OCI-LY7 (cell line): Measurements from ENCODE around the gene EHBP1. TPM values are rescaled to one million over a fixed set of nuclear protein-coding genes. Genes with fewer than 3 reads are reported as not detected.

Experiments used
- BruUV-seq: library from RNA; stranded (reverse); fragments of 400-500 nt; replicated peaks from 2 replicates; lab custom pipeline; 2021; lab: Mats Ljungman, UMichigan
- CTCF ChIA-PET: fragments of 300-600 bp; sonication (Branson Sonifier 250); formaldehyde crosslinking; loops from one replicate; lab custom pipeline; 2022; ENCODE audit warnings: antibody characterized with exemption; ENCODE audit not compliant: unreplicated experiment; lab: Charles Lee
- POLR2A ChIA-PET: fragments of 300-600 bp; sonication (Branson Sonifier 250); formaldehyde crosslinking; loops from one replicate; lab custom pipeline; 2022; ENCODE audit warnings: antibody characterized with exemption; lab: Charles Lee
- DNase-seq: peaks from one replicate; pipeline ENCODE4 v3.0.0-alpha.2; 2015; ENCODE audit warnings: low spot score
- H2AFZ ChIP-seq: fragments of 200-600 bp; sonication (generic), shearing (Covaris generic); 2 replicates; pipeline ENCODE4 v1.6.1; 2014; ENCODE audit warnings: mild to moderate bottlenecking, antibody characterized with exemption, low read length, moderate library complexity
- H3K27ac ChIP-seq: fragments of 200-600 bp; sonication (generic); 2 replicates; pipeline ENCODE4 v1.5.1; 2014; ENCODE audit warnings: mixed run types, low read depth, mild to moderate bottlenecking, moderate library complexity, low read length, inconsistent platforms; ENCODE audit not compliant: poor library complexity, severe bottlenecking
- H3K36me3 ChIP-seq: fragments of 200-600 bp; sonication (generic); 2 replicates; pipeline ENCODE4 v1.6.1; 2014; ENCODE audit warnings: mild to moderate bottlenecking, antibody characterized with exemption, low read length, moderate library complexity, mixed read lengths; ENCODE audit not compliant: insufficient read depth
- H3K4me1 ChIP-seq: fragments of 200-600 bp; sonication (generic); 2 replicates; pipeline ENCODE4 v1.5.1; 2014; ENCODE audit warnings: mild to moderate bottlenecking, low read length; ENCODE audit not compliant: insufficient read depth, poor library complexity, severe bottlenecking
- H3K4me2 ChIP-seq: fragments of 200-600 bp; sonication (generic); 2 replicates; pipeline ENCODE4 v1.6.1; 2014; ENCODE audit warnings: mild to moderate bottlenecking, low read length
- H3K4me3 ChIP-seq: fragments of 200-600 bp; sonication (generic); 2 replicates; pipeline ENCODE4 v1.5.1; 2014; ENCODE audit warnings: mild to moderate bottlenecking, low read depth, low read length; ENCODE audit not compliant: poor library complexity, severe bottlenecking
- H3K79me2 ChIP-seq: fragments of 200-600 bp; sonication (generic); 2 replicates; pipeline ENCODE4 v1.6.1; 2016; ENCODE audit warnings: low read depth, mild to moderate bottlenecking, low read length, moderate library complexity, mixed read lengths; ENCODE audit not compliant: insufficient read depth
- H3K9me2 ChIP-seq: fragments of 200-600 bp; sonication (generic); 2 replicates; pipeline ENCODE4 v1.6.1; 2016; ENCODE audit warnings: mild to moderate bottlenecking, low read length, mixed read lengths; ENCODE audit not compliant: insufficient read depth
- H3K9me3 ChIP-seq: fragments of 200-600 bp; sonication (generic); 2 replicates; pipeline ENCODE4 v1.6.1; 2014; ENCODE audit warnings: mild to moderate bottlenecking, mixed run types, low read length, mixed read lengths
- H4K20me1 ChIP-seq: fragments of 200-600 bp; sonication (generic); 2 replicates; pipeline ENCODE4 v1.6.1; 2014; ENCODE audit warnings: mild to moderate bottlenecking, antibody characterized with exemption, low read length, moderate library complexity, mixed read lengths; ENCODE audit not compliant: insufficient read depth
- EZH2phosphoT487 ChIP-seq: fragments of 200-600 bp; sonication (generic); IDR thresholded peaks from 2 replicates; pipeline ENCODE4 v1.6.1; 2018; ENCODE audit warnings: low read depth, borderline replicate concordance, mild to moderate bottlenecking, mixed run types, antibody characterized with exemption, low read length, moderate library complexity, mixed read lengths
- intact Hi-C: fragments of 100-400 bp; cut with micrococcal nuclease; formaldehyde crosslinking; loops from one replicate; pipeline ENCODE4 v1.10.0; 2022; ENCODE audit not compliant: unreplicated experiment
- total RNA-seq, 2 experiments: library from RNA; depleted of rRNA in 1 of 2; stranded (reverse); fragments of >200 nt in 1 of 2; shearing (Covaris generic) in 1 of 2; gene quantifications; 2 replicates each; pipeline ENCODE4 v1.2.3, GENCODE V29; 2014 to 2022
- TF ChIP-seq, protein P1 (sequence below): fragments of 200-600 bp; sonication (generic); conservative IDR thresholded peaks from 2 replicates; pipeline ENCODE4 v1.5.1; 2014; ENCODE audit warnings: mild to moderate bottlenecking, antibody characterized with exemption, low read length, moderate library complexity, mixed read lengths

Gene EHBP1
- total RNA-seq, 2 experiments from 2014 or later: 26.8 to 34.1 TPM

DNA sequence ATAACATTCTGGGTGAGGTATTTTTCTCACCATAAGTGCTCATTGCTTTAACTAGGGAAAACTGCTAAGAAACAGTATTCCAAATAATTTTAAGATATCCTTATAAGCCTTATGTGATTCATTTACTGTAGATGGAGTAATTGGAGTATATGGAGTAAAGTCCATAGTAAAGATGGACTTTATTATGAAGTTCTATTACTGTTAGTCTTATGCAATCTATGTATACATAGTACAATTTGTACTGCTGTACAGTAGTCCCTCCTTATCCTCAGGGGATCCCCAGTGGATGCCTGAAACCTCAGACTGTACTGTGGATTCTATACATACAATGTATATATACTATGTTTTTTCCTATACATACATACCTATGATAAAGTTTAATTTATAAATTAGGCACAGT, 304.0 kb downstream of the EHBP1 start:
- BruUV-seq: no TSS peak
- no peaks in the 10 kb centered on the region for H3K4me1 ChIP-seq
- ChIA-PET POLR2A (interaction anchor here (0.6 kb wide), 1 partner anchor 583 kb away, joined by 3 read pairs; no protein-coding TSS in a partner anchor), CTCF (no interaction called here)
- DNase-seq: no peak
- no peaks in the 10 kb centered on the region for H4K20me1 ChIP-seq
- no peaks in the 10 kb centered on the region for H3K79me2 ChIP-seq
- H3K36me3 ChIP-seq: no peaks in the 10 kb centered on the region
- TF ChIP-seq, protein P1, sequence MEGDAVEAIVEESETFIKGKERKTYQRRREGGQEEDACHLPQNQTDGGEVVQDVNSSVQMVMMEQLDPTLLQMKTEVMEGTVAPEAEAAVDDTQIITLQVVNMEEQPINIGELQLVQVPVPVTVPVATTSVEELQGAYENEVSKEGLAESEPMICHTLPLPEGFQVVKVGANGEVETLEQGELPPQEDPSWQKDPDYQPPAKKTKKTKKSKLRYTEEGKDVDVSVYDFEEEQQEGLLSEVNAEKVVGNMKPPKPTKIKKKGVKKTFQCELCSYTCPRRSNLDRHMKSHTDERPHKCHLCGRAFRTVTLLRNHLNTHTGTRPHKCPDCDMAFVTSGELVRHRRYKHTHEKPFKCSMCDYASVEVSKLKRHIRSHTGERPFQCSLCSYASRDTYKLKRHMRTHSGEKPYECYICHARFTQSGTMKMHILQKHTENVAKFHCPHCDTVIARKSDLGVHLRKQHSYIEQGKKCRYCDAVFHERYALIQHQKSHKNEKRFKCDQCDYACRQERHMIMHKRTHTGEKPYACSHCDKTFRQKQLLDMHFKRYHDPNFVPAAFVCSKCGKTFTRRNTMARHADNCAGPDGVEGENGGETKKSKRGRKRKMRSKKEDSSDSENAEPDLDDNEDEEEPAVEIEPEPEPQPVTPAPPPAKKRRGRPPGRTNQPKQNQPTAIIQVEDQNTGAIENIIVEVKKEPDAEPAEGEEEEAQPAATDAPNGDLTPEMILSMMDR: no peak
- no peak for TF ChIP-seq EZH2phosphoT487
- no peak overlapping the region for H3K4me3 ChIP-seq
- no peaks in the 10 kb centered on the region for H3K9me3 ChIP-seq
- no peak overlapping the region for H3K27ac ChIP-seq
- intact Hi-C loops: no loop called here
- no peak overlapping the region for H3K4me2 ChIP-seq
- no peaks in the 10 kb centered on the region for H3K9me2 ChIP-seq
- no peak overlapping the region for H2AFZ ChIP-seq

DNA sequence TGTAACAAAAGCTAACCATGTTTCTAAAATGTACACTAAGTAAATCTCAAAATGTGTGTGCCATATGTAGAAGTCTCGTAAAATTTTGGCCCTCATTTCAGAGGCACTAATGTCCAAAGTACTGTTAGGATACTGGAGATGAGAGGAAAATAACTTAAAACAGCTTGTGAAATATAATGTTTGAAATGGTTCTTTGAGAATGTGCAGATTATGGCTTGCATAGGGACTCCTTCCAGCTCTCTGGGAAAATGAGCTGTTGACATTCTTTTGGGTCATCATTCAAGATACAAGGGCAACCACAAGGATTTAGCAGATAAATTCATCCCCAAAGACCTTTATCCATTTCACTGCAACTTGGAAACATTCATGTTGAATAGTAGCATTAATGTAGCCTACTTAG, 307.0 kb downstream of the EHBP1 start:
- CTCF ChIA-PET: interaction anchor here (0.5 kb wide), 1 partner anchor 187 kb away, joined by 3 read pairs; no protein-coding TSS in a partner anchor
- no peak for DNase-seq
- no peak overlapping the region for H3K27ac ChIP-seq
- H3K36me3 ChIP-seq: no peaks in the 10 kb centered on the region
- H4K20me1 ChIP-seq: no peaks in the 10 kb centered on the region
- POLR2A ChIA-PET: interaction anchor here (0.9 to 2.3 kb wide), 2 partner anchors 9 to 10 kb away, joined by 3 to 10 read pairs; no protein-coding TSS in a partner anchor
- no peaks in the 10 kb centered on the region for H3K79me2 ChIP-seq
- no peak for TF ChIP-seq EZH2phosphoT487
- TF ChIP-seq, protein P1: no peak
- no peak overlapping the region for H2AFZ ChIP-seq
- H3K4me1 ChIP-seq: no peaks in the 10 kb centered on the region
- intact Hi-C loops: no loop called here
- H3K4me3 ChIP-seq: no peak overlapping the region
- no peaks in the 10 kb centered on the region for H3K9me3 ChIP-seq
- H3K9me2 ChIP-seq: no peaks in the 10 kb centered on the region
- no peak overlapping the region for H3K4me2 ChIP-seq
- BruUV-seq: no TSS peak

DNA sequence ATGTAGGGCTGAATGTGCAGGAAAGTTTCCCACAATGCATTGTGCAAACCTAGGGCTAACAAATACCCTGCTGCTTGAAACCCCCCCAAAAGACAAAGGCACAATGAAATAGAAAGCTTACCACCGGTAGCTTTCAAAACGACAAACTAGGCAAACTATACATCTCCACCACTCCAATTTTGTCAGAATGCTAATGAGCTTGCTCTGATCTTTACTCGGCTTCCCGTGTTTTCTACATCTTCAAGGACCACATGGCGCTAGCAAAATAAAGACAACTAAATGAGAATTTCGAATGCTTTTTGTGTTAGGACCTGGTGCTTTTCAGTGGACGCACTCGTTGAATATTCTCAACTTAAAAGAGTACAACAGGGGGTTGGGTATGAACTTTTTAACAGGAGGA, 307.9 kb downstream of the EHBP1 start:
- H3K4me1 ChIP-seq: no peaks in the 10 kb centered on the region
- no peaks in the 10 kb centered on the region for H3K9me3 ChIP-seq
- TF ChIP-seq, protein P1: no peak
- TF ChIP-seq EZH2phosphoT487: no peak
- H3K79me2 ChIP-seq: no peaks in the 10 kb centered on the region
- no peak overlapping the region for H3K4me3 ChIP-seq
- no peaks in the 10 kb centered on the region for H3K36me3 ChIP-seq
- no peaks in the 10 kb centered on the region for H3K9me2 ChIP-seq
- no peak overlapping the region for H3K4me2 ChIP-seq
- BruUV-seq: no TSS peak
- no peak for DNase-seq
- ChIA-PET CTCF (no interaction called here), POLR2A (no interaction called here)
- H2AFZ ChIP-seq: no peak overlapping the region
- no peaks in the 10 kb centered on the region for H4K20me1 ChIP-seq
- H3K27ac ChIP-seq: no peak overlapping the region
- intact Hi-C loops: no loop called here
